Lower lobe of right lung (tissue), 2 donors: ENCODE measurements around the gene KIAA0040. TPM values are rescaled to one million over a fixed set of nuclear protein-coding genes. Genes with fewer than 3 reads are reported as not detected.

ENCODE experiments used
- ATAC-seq, 2 donors: fragments of 200-7000 bp; cut with Tn5 transposase; one replicate each; pipeline ENCODE4 v1.9.1; 2020 to 2022; ENCODE audit warnings: mild to moderate bottlenecking in 2 of 2, moderate library complexity in 2 of 2
- DNase-seq: peaks from one replicate; pipeline ENCODE4 v3.0.0-alpha.2; 2020
- H3K27ac ChIP-seq: fragments of 200-600 bp; one replicate; pipeline ENCODE4 v1.8.0; 2022
- H3K27me3 ChIP-seq: fragments of 200-600 bp; one replicate; pipeline ENCODE4 v1.8.0; 2022; ENCODE audit warnings: low read depth
- H3K36me3 ChIP-seq: fragments of 200-600 bp; one replicate; pipeline ENCODE4 v1.8.0; 2022; ENCODE audit warnings: mild to moderate bottlenecking
- H3K4me1 ChIP-seq: fragments of 200-600 bp; one replicate; pipeline ENCODE4 v1.8.0; 2022
- H3K4me3 ChIP-seq: fragments of 200-600 bp; one replicate; pipeline ENCODE4 v1.8.0; 2022; ENCODE audit warnings: mild to moderate bottlenecking
- H3K9me3 ChIP-seq: fragments of 200-600 bp; one replicate; pipeline ENCODE4 v1.8.0; 2022
- CTCF ChIP-seq: fragments of 200-600 bp; IDR thresholded peaks from one replicate; pipeline ENCODE4 v1.8.0; 2022; ENCODE audit warnings: antibody characterized with exemption, mild to moderate bottlenecking
- intact Hi-C: fragments of 100-400 bp; cut with DNase I; formaldehyde crosslinking; loops from one replicate; pipeline ENCODE4 v1.11.0; 2022
- total RNA-seq: library from RNA; stranded (reverse); fragmentation: NEBNext Ultra II Directional; extraction: Animal tissue kit (Norgen Biotek cat#: 25700); gene quantifications from one replicate; pipeline ENCODE4 v1.2.1, GENCODE V29; 2021
- donor health status: DM: no; HTN: yes; CAD: no; lungs with severe emphysema.

The KIAA0040 gene
- total RNA-seq, 1 donor from 2014 or later, result 46.9 TPM

- Histone ChIP-seq H3K36me3 (no peaks in the 10 kb centered on the region), H3K9me3 (no peaks in the 10 kb centered on the region), H3K4me3 (no peak overlapping the region), H3K27ac (no peak overlapping the region), H3K27me3 (no peaks in the 10 kb centered on the region), H3K4me1 (peaks cover 32% of the 10 kb centered on the region)
- TF ChIP-seq CTCF, result no peak
- intact Hi-C loops, result no loop called here
- no peak for ATAC-seq
- DNase-seq, result no peak
Observed at GRCh38 chr1:175130649-175131045, 61.9 kb downstream of the KIAA0040 start.

GRCh38 chr1:175129997-175130648 is 62.5 kb downstream of the KIAA0040 start:
- Histone ChIP-seq H3K27ac (peak overlapping the region; percentile 64), H3K4me1 (peaks cover 35% of the 10 kb centered on the region), H3K36me3 (no peaks in the 10 kb centered on the region), H3K9me3 (no peaks in the 10 kb centered on the region), H3K4me3 (no peak overlapping the region), H3K27me3 (no peaks in the 10 kb centered on the region)
- DNase-seq (no peak), ATAC-seq (no peak)
- intact Hi-C loops, result loop anchor here (10.0 kb wide), 1 partner anchor 95 kb away; no protein-coding TSS in a partner anchor
- peak; percentile 8 for TF ChIP-seq CTCF

- Histone ChIP-seq H3K4me1 (peaks cover 40% of the 10 kb centered on the region), H3K27me3 (no peaks in the 10 kb centered on the region), H3K4me3 (no peak overlapping the region), H3K27ac (peak overlapping the region; percentile 64), H3K9me3 (no peaks in the 10 kb centered on the region), H3K36me3 (no peaks in the 10 kb centered on the region)
- intact Hi-C loops, result loop anchor here (10.0 kb wide), 1 partner anchor 95 kb away; no protein-coding TSS in a partner anchor
- ATAC-seq, result no peak
- no peak for TF ChIP-seq CTCF
- no peak for DNase-seq
Observed at GRCh38 chr1:175129644-175129996, 63.0 kb downstream of the KIAA0040 start.

- H3K4me1 ChIP-seq, result peaks cover 43% of the 10 kb centered on the region
- DNase-seq (no peak), ATAC-seq (peak; percentile 43 to 56)
- H3K36me3 ChIP-seq, result no peaks in the 10 kb centered on the region
- H3K4me3 ChIP-seq, result no peak overlapping the region
- H3K9me3 ChIP-seq, result no peaks in the 10 kb centered on the region
- TF ChIP-seq CTCF, result no peak
- peak overlapping the region; percentile 85 for H3K27ac ChIP-seq
- no peaks in the 10 kb centered on the region for H3K27me3 ChIP-seq
- intact Hi-C loops, result loop anchor here (10.0 kb wide), 1 partner anchor 94 kb away; no protein-coding TSS in a partner anchor
Observed at GRCh38 chr1:175129182-175129581, 63.4 kb downstream of the KIAA0040 start.

- Histone ChIP-seq H3K9me3 (no peaks in the 10 kb centered on the region), H3K27ac (peak overlapping the region; percentile 85), H3K4me1 (peaks cover 43% of the 10 kb centered on the region), H3K27me3 (no peaks in the 10 kb centered on the region), H3K4me3 (no peak overlapping the region), H3K36me3 (no peaks in the 10 kb centered on the region)
- no peak for TF ChIP-seq CTCF
- intact Hi-C loops, result loop anchor here (10.0 kb wide), 1 partner anchor 94 kb away; no protein-coding TSS in a partner anchor
- DNase-seq (no peak), ATAC-seq (no peak)
Observed at GRCh38 chr1:175128523-175128922, 64.1 kb downstream of the KIAA0040 start.
